Stimulated activated CD4-positive, alpha-beta T cell treated with anti-CD3 and anti-CD28 coated beads, TNF-alpha, amount 100 ng/mL, for 4 hours (primary cell): Measurements from ENCODE around the gene ITGA1.
"Not testable (repeated sequence)": the region's sequence is repeated elsewhere in the genome, so short reads cannot be mapped to it uniquely, and the experiment has no call there.

Experiments used
- DNase-seq, 3 experiments: peaks; one replicate each; pipeline ENCODE4 v3.0.0-alpha.2; 2020; ENCODE audit warnings: low read depth in 3 of 3

ITGA1 gene

GRCh38 chr5:52863715-52864290, 76.1 kb downstream of the ITGA1 start:
- no peak for DNase-seq

- DNase-seq = no peak
Observed at GRCh38 chr5:52864371-52864770, 76.7 kb downstream of the ITGA1 start.

- no peak for DNase-seq
Observed at GRCh38 chr5:52864884-52865283, 77.2 kb downstream of the ITGA1 start.

- not testable (repeated sequence) for DNase-seq
Observed at GRCh38 chr5:52865991-52866390, 78.3 kb downstream of the ITGA1 start.

- DNase-seq = no peak
Observed at GRCh38 chr5:52867809-52868208, 80.1 kb downstream of the ITGA1 start.

- DNase-seq = no peak
Observed at GRCh38 chr5:52868417-52868816, 80.7 kb downstream of the ITGA1 start.

GRCh38 chr5:52869391-52869790, 81.7 kb downstream of the ITGA1 start:
- no peak for DNase-seq

GRCh38 chr5:52870448-52870847, 82.7 kb downstream of the ITGA1 start:
- no peak for DNase-seq

- DNase-seq = no peak
Observed at GRCh38 chr5:52875827-52876226, 88.1 kb downstream of the ITGA1 start.

- DNase-seq = no peak
Observed at GRCh38 chr5:52876456-52876855, 88.7 kb downstream of the ITGA1 start.

GRCh38 chr5:52878656-52879055, 90.9 kb downstream of the ITGA1 start:
- no peak for DNase-seq

GRCh38 chr5:52880541-52880940, 92.8 kb downstream of the ITGA1 start:
- DNase-seq = no peak

- DNase-seq = no peak
Observed at GRCh38 chr5:52881468-52881867, 93.8 kb downstream of the ITGA1 start.

- DNase-seq = no peak
Observed at GRCh38 chr5:52883110-52883509, 95.4 kb downstream of the ITGA1 start.

- no peak for DNase-seq
Observed at GRCh38 chr5:52884453-52884852, 96.7 kb downstream of the ITGA1 start.

GRCh38 chr5:52885614-52886013, 97.9 kb downstream of the ITGA1 start:
- no peak for DNase-seq

- DNase-seq = no peak
Observed at GRCh38 chr5:52886206-52886605, 98.5 kb downstream of the ITGA1 start.

- DNase-seq = no peak
Observed at GRCh38 chr5:52887066-52887465, 99.3 kb downstream of the ITGA1 start.

- DNase-seq = no peak
Observed at GRCh38 chr5:52888363-52888762, 100.6 kb downstream of the ITGA1 start.

GRCh38 chr5:52892242-52892878, 104.6 kb downstream of the ITGA1 start:
- DNase-seq = no peak

- DNase-seq = no peak
Observed at GRCh38 chr5:52893105-52893504, 105.4 kb downstream of the ITGA1 start.

- no peak for DNase-seq
Observed at GRCh38 chr5:52893863-52894262, 106.1 kb downstream of the ITGA1 start.

GRCh38 chr5:52894451-52894850, 106.7 kb downstream of the ITGA1 start:
- DNase-seq = no peak

- no peak for DNase-seq
Observed at GRCh38 chr5:52895075-52895474, 107.4 kb downstream of the ITGA1 start.
